ENCODE results near the gene C6orf89.

GRCh38 chr6:36976509-36976908 is 90.8 kb downstream of the C6orf89 start:
- TF ChIP-seq CTCF (IDR thresholded peaks at IDR 0.05; ENCODE audit: low read depth, low read length): no peak
- TF ChIP-seq EZH2phosphoT487 (IDR thresholded peaks at IDR 0.05; ENCODE audit: low read depth): no peak

Data from OCI-LY3 (cell line).